Erythroblast (primary cell): ENCODE measurements around the gene MYBPC3.

ENCODE experiments used
- GATA1 ChIP-seq: IDR thresholded peaks from 2 replicates; pipeline ENCODE4 v1.6.1; 2011; ENCODE audit warnings: low read depth, mild to moderate bottlenecking, control low read depth, low read length, moderate library complexity
- POLR2A ChIP-seq: IDR thresholded peaks from 2 replicates; pipeline ENCODE4 v1.6.1; 2011; ENCODE audit warnings: mild to moderate bottlenecking, low read length

DNA sequence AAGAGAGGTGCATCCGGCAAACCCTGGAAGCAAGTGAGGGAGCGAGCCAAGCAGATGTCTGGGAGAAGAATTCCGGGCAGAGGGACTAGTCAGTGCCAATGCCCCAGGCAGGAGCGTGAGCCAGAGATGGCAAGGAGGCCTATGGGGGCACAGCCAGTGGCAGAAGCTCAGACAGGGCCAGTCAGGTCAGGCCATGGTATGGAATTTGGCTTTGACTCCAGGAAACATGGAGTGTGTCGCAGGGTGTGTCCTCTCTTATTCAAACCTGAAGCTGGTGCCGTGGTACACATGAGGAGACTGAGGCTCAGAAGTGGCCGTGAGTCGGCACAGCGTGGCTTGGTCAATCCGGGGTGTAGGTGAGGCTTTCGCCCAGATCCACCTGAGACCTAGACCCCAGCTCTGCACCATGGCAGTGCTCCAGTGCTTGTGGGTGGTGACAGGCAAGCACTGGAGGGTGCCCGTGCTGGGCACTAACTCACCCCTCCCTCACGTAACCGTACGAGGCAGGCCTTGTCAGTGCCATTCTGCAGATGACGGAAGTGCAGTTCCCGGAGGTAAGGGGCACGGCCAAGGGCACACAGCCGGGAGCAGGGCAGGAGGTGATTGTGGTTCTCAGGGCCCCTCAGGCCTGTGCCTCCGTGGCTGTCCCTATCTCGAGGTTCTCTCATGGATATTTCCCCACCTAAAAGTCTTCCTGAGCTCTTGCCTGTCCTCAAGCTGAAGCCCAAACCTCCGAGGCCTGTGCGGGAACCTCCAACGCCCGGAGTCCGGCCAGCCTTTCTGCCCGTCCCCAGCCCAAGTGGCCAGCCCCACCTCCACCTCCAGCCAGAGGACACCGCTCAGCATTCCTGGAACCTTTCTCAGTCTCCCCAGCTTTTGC lies 36.4 kb upstream of the MYBPC3 start:
- TF ChIP-seq POLR2A, result no peak
- TF ChIP-seq GATA1, result no peak
